Activated CD4-positive, alpha-beta T cell treated with anti-CD3 and anti-CD28 coated beads for 36 hours (primary cell): ENCODE results near the gene PDE4B. TPM values are rescaled to one million over a fixed set of nuclear protein-coding genes. Genes with fewer than 3 reads are reported as not detected.

Experiments
- ATAC-seq: fragments of 200-7000 bp; cut with Tn5 transposase; one replicate; pipeline ENCODE4 v1.10.0; 2021; ENCODE audit warnings: mild to moderate bottlenecking, moderate library complexity
- CTCF ChIA-PET: fragments of 350-600 bp; sonication (Branson Sonifier 250); formaldehyde crosslinking; loops from one replicate; lab custom pipeline; 2021; ENCODE audit warnings: antibody characterized with exemption; lab: Charles Lee
- POLR2A ChIA-PET: fragments of 350-600 bp; sonication (Branson Sonifier 250); formaldehyde crosslinking; loops from one replicate; lab custom pipeline; 2021; ENCODE audit warnings: antibody characterized with exemption, inconsistent platforms; lab: Charles Lee
- DNase-seq: peaks from one replicate; pipeline ENCODE4 v3.0.0-alpha.2; 2020
- H3K27ac Mint-ChIP-seq: one replicate; pipeline ENCODE4 v1.8.0; 2021; ENCODE audit warnings: mixed read lengths
- H3K27me3 Mint-ChIP-seq: one replicate; pipeline ENCODE4 v1.8.0; 2021; ENCODE audit warnings: mixed read lengths
- H3K36me3 Mint-ChIP-seq: one replicate; pipeline ENCODE4 v1.8.0; 2021; ENCODE audit warnings: low read depth, mixed read lengths
- H3K4me1 Mint-ChIP-seq: one replicate; pipeline ENCODE4 v1.8.0; 2021; ENCODE audit warnings: mixed read lengths
- H3K4me3 Mint-ChIP-seq: one replicate; pipeline ENCODE4 v1.8.0; 2021; ENCODE audit warnings: mild to moderate bottlenecking, moderate library complexity, mixed read lengths
- H3K9me3 Mint-ChIP-seq: one replicate; pipeline ENCODE4 v1.8.0; 2021; ENCODE audit warnings: low read depth, mixed read lengths
- intact Hi-C, 2 experiments: fragments of 100-400 bp; cut with DNase I in 1 of 2; cut with micrococcal nuclease in 1 of 2; formaldehyde crosslinking; loops; one replicate each; pipeline versions ENCODE4 v1.14.2 to v1.15.1; 2022 to 2024; cut with DNase I, micrococcal nuclease
- total RNA-seq, 2 experiments: library from RNA; stranded (reverse); gene quantifications; one replicate each; pipeline ENCODE4 v1.2.3, GENCODE V29; 2021

Gene PDE4B
- 10 to 100 TPM; 24.2 to 24.7 TPM for total RNA-seq

DNA sequence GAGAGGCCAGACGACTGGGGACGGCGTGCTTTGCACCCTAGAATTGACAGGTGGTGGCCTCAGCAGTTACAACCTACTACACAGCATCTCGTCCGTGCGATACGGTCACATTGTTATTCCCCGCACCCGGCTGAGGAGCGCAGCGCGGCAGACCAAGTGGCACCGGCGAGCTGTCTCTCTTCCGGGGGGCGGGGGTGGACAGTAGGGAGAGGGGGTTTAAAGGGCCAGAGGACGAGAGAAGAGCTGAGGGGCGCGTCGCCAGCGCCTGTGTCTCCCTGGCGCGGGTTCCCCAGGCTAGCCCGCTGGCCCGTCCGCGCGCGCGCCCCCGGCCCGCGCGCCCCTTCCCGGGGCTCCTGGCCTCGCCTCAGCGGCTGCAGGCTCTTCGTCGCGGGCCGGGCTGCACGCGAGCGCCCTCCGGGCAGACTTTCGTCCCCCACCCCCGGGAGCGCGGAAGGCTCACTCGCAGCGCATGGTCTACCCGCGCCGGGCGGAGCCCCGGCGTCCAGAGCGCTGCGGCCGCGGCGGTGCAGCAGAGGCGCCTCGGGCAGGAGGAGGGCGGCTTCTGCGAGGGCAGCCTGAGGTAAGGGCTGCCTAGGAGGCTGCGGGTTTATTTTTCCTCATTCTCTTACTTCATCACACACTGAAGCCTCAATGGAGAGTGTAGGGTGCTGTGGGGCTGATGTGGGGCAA, at the start of gene PDE4B:
Gene PDE4B (plus strand): TSS at position 227 of the 690 bp plus-strand sequence.
- intact Hi-C loops, result no loop called here
- DNase-seq, result peak; percentile 6
- Mint-ChIP-seq H3K27ac (no peak within 1 kb of the TSS), H3K4me3 (no peak within 1 kb of the TSS), H3K9me3 (peaks cover 7% of the 10 kb centered on the region), H3K27me3 (peaks cover 52% of the 10 kb centered on the region), H3K4me1 (no peaks in the 10 kb centered on the region), H3K36me3 (no peaks in the 10 kb centered on the region)
- POLR2A ChIA-PET, result no interaction called here
- ATAC-seq, result no peak
- CTCF ChIA-PET, result no interaction called here

- Mint-ChIP-seq H3K9me3 (peaks cover 16% of the 10 kb centered on the region), H3K27me3 (peaks cover 2% of the 10 kb centered on the region), H3K4me3 (no peak overlapping the region), H3K4me1 (no peaks in the 10 kb centered on the region), H3K36me3 (no peaks in the 10 kb centered on the region), H3K27ac (no peak overlapping the region)
- ATAC-seq (no peak), DNase-seq (no peak)
- POLR2A ChIA-PET, result no interaction called here
- intact Hi-C loops, result no loop called here
- CTCF ChIA-PET, result no interaction called here
Observed at GRCh38 chr1:65744731-65745130, 48.0 kb upstream of the PDE4B start.

DNA sequence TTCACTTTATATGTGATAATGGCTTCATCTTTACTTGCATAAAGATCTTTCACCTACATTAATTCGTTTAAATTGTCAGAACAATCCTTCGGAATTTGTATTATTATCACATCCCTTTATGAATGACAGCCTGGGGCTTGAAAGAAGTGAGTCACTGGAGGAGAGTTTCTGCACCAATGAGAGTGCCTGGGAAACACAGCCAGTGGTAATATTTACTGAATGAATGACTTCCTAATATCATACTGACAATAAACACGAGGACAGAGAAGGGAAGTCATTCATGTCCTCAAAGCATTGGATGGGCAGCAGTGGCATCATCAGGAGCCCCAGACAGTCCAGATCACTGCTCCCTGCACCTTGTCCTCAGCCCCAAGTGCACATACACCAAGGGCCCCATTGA, 40.7 kb upstream of the PDE4B start:
- DNase-seq (no peak), ATAC-seq (no peak)
- intact Hi-C loops, result no loop called here
- H3K9me3 Mint-ChIP-seq, result no peaks in the 10 kb centered on the region
- H3K4me3 Mint-ChIP-seq, result no peak overlapping the region
- peaks cover 5% of the 10 kb centered on the region for H3K27me3 Mint-ChIP-seq
- no peak overlapping the region for H3K27ac Mint-ChIP-seq
- ChIA-PET CTCF (no interaction called here), POLR2A (no interaction called here)
- H3K4me1 Mint-ChIP-seq, result no peaks in the 10 kb centered on the region
- H3K36me3 Mint-ChIP-seq, result no peaks in the 10 kb centered on the region

- ChIA-PET POLR2A (no interaction called here), CTCF (no interaction called here)
- no peak for DNase-seq
- Mint-ChIP-seq H3K36me3 (no peaks in the 10 kb centered on the region), H3K27me3 (peaks cover 7% of the 10 kb centered on the region), H3K4me3 (no peak overlapping the region), H3K4me1 (no peaks in the 10 kb centered on the region), H3K27ac (no peak overlapping the region), H3K9me3 (no peaks in the 10 kb centered on the region)
- intact Hi-C loops, result no loop called here
- no peak for ATAC-seq
Observed at GRCh38 chr1:65756616-65757015, 36.1 kb upstream of the PDE4B start.

GRCh38 chr1:65757531-65757930, 35.2 kb upstream of the PDE4B start:
- Mint-ChIP-seq H3K4me1 (no peaks in the 10 kb centered on the region), H3K27ac (no peak overlapping the region), H3K9me3 (no peaks in the 10 kb centered on the region), H3K27me3 (peaks cover 5% of the 10 kb centered on the region), H3K36me3 (no peaks in the 10 kb centered on the region), H3K4me3 (no peak overlapping the region)
- POLR2A ChIA-PET, result no interaction called here
- ATAC-seq, result no peak
- intact Hi-C loops, result no loop called here
- CTCF ChIA-PET, result no interaction called here
- no peak for DNase-seq

DNA sequence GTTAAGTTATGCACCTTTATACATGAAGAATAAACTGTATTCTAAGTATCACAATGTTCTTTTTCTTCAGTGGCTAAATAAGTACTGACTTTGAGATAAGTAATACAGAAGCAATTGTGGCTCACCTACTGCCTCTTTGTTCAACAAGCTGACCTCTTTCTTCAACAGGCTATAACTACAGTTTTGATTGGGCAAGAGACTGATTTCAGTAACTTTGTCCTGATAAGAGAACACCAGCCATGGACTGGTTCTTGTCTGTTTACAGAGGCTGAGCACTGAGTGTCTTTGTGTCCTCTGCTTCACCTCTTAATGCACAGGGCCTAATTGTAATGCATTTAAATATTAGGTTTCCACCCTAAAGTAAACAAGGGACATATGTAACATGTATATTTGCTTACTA, 34.6 kb upstream of the PDE4B start:
- H3K4me3 Mint-ChIP-seq, result no peak overlapping the region
- ATAC-seq, result no peak
- no peaks in the 10 kb centered on the region for H3K9me3 Mint-ChIP-seq
- H3K4me1 Mint-ChIP-seq, result no peaks in the 10 kb centered on the region
- peaks cover 4% of the 10 kb centered on the region for H3K27me3 Mint-ChIP-seq
- intact Hi-C loops, result no loop called here
- CTCF ChIA-PET, result interaction anchor here (0.7 kb wide), 1 partner anchor 638 kb away, joined by 3 read pairs; no protein-coding TSS in a partner anchor
- POLR2A ChIA-PET, result no interaction called here
- H3K27ac Mint-ChIP-seq, result no peak overlapping the region
- DNase-seq, result no peak
- no peaks in the 10 kb centered on the region for H3K36me3 Mint-ChIP-seq

GRCh38 chr1:65759516-65759915, 33.2 kb upstream of the PDE4B start:
- Mint-ChIP-seq H3K9me3 (no peaks in the 10 kb centered on the region), H3K4me3 (no peak overlapping the region), H3K4me1 (no peaks in the 10 kb centered on the region), H3K27ac (no peak overlapping the region), H3K27me3 (peaks cover 2% of the 10 kb centered on the region), H3K36me3 (no peaks in the 10 kb centered on the region)
- CTCF ChIA-PET, result no interaction called here
- intact Hi-C loops, result no loop called here
- POLR2A ChIA-PET, result no interaction called here
- DNase-seq (no peak), ATAC-seq (no peak)

DNA sequence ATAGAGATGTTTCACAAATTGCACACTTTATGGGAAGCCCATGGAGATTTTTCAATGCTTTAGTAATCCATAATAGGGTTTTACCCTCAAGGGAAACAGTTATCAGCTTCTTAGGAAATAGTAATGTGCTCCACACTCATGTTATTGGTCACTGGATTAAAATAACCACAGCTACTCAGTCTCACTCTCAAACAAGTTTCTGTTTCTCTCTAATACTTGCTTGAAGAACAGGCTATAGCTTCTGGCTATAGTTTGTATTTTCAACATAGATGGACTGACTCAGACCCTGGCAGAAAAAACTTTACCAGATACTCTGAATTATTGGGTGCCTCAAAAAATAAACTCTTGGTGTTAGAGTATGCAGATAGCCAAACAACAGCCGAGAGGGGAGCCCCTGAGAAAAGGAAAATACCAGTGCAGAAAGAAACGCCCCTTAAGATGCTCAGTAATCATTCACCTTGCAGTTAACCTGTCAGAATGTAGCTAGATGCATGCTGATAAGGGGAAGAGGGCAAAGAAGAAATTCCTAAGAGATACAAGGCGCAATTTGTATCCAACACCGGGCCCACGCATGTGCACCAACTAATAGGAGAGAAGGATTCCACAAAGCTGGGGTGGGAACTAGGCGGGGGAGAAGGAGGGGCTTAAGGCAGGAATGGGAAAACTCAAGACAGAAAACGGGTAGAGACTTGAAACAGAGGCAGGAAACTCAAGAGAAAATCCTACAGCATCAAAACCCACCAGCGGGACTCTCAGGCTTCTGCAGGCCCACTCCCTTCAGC, 30.4 kb upstream of the PDE4B start:
- peaks cover 6% of the 10 kb centered on the region for H3K27me3 Mint-ChIP-seq
- no peak overlapping the region for H3K27ac Mint-ChIP-seq
- no peak overlapping the region for H3K4me3 Mint-ChIP-seq
- H3K9me3 Mint-ChIP-seq, result no peaks in the 10 kb centered on the region
- DNase-seq, result no peak
- ChIA-PET CTCF (interaction anchor here (1.1 kb wide), 1 partner anchor 467 kb away, joined by 3 read pairs; no protein-coding TSS in a partner anchor), POLR2A (no interaction called here)
- no peaks in the 10 kb centered on the region for H3K36me3 Mint-ChIP-seq
- intact Hi-C loops, result no loop called here
- ATAC-seq, result no peak
- H3K4me1 Mint-ChIP-seq, result no peaks in the 10 kb centered on the region

GRCh38 chr1:65764052-65764451, 28.6 kb upstream of the PDE4B start:
- no peaks in the 10 kb centered on the region for H3K9me3 Mint-ChIP-seq
- intact Hi-C loops, result no loop called here
- peaks cover 6% of the 10 kb centered on the region for H3K27me3 Mint-ChIP-seq
- H3K27ac Mint-ChIP-seq, result no peak overlapping the region
- ChIA-PET POLR2A (no interaction called here), CTCF (no interaction called here)
- no peaks in the 10 kb centered on the region for H3K4me1 Mint-ChIP-seq
- DNase-seq (no peak), ATAC-seq (no peak)
- no peaks in the 10 kb centered on the region for H3K36me3 Mint-ChIP-seq
- H3K4me3 Mint-ChIP-seq, result no peak overlapping the region

DNA sequence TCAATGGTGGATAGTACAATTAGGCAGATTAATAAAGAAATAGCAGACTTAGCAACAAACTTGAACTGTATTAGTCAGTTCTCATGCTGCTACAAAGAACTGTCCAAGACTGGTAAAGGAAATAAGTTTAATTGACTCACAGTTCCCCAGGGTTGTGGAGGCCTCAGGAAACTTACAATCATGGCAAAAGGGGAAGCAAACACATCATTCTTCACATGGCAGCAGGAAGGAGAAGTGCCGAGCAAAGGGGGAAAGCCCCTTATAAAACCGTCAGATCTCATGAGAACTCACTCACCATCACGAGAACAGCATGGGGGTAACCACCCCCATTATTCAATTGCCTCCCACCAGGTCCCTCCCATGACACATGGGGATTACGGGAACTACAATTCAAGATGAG, 27.1 kb upstream of the PDE4B start:
- no peak overlapping the region for H3K4me3 Mint-ChIP-seq
- no peak overlapping the region for H3K27ac Mint-ChIP-seq
- POLR2A ChIA-PET, result no interaction called here
- no peak for DNase-seq
- intact Hi-C loops, result no loop called here
- no peak for ATAC-seq
- peaks cover 4% of the 10 kb centered on the region for H3K27me3 Mint-ChIP-seq
- H3K4me1 Mint-ChIP-seq, result no peaks in the 10 kb centered on the region
- H3K9me3 Mint-ChIP-seq, result no peaks in the 10 kb centered on the region
- CTCF ChIA-PET, result no interaction called here
- H3K36me3 Mint-ChIP-seq, result no peaks in the 10 kb centered on the region

- Mint-ChIP-seq H3K27me3 (peaks cover 9% of the 10 kb centered on the region), H3K27ac (no peak overlapping the region), H3K9me3 (no peaks in the 10 kb centered on the region), H3K4me1 (no peaks in the 10 kb centered on the region), H3K4me3 (no peak overlapping the region), H3K36me3 (no peaks in the 10 kb centered on the region)
- intact Hi-C loops, result no loop called here
- ChIA-PET POLR2A (no interaction called here), CTCF (no interaction called here)
- DNase-seq (no peak), ATAC-seq (no peak)
Observed at GRCh38 chr1:65769636-65770035, 23.1 kb upstream of the PDE4B start.

DNA sequence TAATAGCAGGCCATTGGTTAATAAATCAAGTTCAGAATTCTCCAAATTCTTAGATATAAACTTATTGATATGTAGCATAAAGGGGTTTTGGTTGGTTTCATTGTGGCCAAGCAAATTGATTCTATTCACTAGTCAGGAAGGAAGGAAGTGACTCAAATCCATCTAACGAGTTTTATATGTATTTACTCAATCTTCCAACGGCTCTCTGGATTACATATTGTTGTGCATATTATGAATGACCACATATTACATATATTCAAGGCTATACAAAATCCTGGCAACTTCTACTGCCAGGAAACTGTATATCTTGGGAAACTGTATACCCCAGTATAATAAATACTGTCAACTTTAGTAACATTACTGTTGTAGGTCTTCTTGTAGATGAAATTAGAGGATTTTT, 20.1 kb upstream of the PDE4B start:
- H3K27ac Mint-ChIP-seq, result no peak overlapping the region
- H3K36me3 Mint-ChIP-seq, result no peaks in the 10 kb centered on the region
- DNase-seq (no peak), ATAC-seq (no peak)
- no peaks in the 10 kb centered on the region for H3K4me1 Mint-ChIP-seq
- ChIA-PET POLR2A (no interaction called here), CTCF (no interaction called here)
- intact Hi-C loops, result no loop called here
- H3K9me3 Mint-ChIP-seq, result no peaks in the 10 kb centered on the region
- peaks cover 11% of the 10 kb centered on the region for H3K27me3 Mint-ChIP-seq
- no peak overlapping the region for H3K4me3 Mint-ChIP-seq
